ENCODE results near the gene NELL1.

DNA sequence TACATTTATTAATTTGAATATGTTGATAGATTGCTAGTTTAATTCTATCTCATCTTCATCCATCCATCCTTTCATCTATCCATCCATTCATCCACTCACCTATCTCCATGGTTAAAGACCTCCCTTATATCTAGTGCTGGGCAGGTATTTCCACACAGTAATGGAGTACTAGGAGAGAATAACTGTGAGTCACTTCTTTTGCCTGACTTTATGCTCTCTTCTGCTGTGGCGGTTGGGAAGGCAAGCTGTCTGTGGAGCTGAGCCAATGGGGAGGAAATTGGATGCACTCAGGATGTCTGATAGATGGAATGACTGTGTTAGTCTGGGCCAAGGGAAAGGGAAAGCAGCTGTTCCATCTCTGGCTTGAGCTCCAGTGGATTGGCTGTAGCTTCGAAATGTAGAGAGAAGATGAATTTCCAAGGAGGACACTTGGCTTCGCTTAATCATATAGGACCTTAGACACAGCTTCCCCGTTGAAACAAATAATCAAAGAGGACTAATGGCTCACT lies 60.3 kb downstream of the NELL1 start:
- TF ChIP-seq, protein P1, sequence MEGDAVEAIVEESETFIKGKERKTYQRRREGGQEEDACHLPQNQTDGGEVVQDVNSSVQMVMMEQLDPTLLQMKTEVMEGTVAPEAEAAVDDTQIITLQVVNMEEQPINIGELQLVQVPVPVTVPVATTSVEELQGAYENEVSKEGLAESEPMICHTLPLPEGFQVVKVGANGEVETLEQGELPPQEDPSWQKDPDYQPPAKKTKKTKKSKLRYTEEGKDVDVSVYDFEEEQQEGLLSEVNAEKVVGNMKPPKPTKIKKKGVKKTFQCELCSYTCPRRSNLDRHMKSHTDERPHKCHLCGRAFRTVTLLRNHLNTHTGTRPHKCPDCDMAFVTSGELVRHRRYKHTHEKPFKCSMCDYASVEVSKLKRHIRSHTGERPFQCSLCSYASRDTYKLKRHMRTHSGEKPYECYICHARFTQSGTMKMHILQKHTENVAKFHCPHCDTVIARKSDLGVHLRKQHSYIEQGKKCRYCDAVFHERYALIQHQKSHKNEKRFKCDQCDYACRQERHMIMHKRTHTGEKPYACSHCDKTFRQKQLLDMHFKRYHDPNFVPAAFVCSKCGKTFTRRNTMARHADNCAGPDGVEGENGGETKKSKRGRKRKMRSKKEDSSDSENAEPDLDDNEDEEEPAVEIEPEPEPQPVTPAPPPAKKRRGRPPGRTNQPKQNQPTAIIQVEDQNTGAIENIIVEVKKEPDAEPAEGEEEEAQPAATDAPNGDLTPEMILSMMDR (IDR thresholded peaks at IDR 0.05): no peak
- TF ChIP-seq POLR2AphosphoS5 (IDR thresholded peaks at IDR 0.05): no peak

All from prostate gland (tissue), 2 donors.